ENCODE results near the gene ZNF48.
"Not testable (repeated sequence)": the region's sequence is repeated elsewhere in the genome, so short reads cannot be mapped to it uniquely, and the experiment has no call there.

The ZNF48 gene

DNA sequence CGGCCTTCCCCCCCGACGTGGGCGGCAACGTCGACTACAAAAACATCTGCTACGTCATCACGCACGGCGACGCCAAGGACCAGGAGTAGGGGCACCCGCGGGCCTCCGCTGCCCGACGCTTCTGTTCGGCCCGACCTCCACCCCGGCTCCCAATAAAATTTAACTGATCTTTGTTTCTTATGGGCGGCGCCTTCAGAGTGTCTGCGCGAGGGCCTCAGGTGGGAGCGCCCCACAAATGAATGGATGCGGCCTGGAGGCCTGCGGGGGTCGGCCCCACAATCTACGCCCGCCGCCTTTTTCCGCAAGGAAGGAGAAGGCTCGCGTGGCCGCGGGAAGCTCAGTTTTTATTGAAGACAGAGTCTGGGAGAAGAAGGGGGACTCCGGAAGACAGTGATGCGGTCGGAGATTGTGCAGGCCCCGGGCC is 17.4 kb upstream of the ZNF48 start:
- peak; percentile 81 for DNase-seq (ENCODE audit: low spot score)
- no peak for FAIRE-seq

DNA sequence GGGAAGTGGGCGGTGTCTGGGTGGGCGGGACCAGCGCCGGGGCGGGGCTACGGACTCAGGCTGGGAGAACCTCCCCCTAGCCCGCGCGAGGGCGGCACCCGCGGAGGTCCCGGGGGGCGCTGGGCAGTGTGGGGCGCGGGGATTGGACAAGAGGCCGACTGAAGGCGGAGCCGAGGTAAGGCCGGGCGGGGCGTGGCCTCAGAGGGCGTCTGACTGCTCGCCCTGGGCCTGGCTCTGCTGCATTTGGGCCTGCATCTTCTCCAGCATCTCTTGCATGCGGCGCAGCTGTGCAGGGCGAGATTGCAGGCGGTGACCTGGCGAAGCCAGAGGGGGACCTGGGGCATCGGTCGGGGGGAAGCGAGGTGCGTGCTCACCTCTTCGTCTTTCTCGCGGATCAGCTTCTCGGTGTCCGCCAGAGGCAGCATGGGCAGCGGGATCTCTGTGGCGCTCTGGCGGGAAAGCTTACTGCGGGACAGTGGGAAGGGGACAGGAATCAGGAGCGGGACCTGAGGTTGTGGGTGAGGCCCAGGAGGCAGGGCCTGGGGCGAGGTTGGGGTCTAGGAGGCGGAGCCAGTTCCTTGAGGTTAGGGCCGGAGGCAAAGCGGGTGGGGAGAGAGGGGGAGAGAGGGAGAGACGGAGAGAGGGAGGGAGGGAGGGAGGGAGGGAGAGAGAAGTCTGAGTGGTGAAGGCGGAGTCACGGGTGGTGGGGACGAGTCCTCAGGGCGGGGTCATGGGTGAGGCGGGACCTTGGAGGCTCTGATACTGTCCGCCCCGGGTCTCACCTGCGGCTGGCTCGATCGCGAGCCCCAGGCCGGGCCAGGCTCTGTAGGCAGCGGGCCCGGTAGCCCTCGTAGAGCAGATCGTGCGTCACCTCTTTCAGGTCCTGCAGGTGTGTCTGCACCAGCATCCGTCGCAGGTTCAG is 16.7 kb upstream of the ZNF48 start:
- FAIRE-seq (no peak), DNase-seq (ENCODE audit: low spot score) (peak; percentile 96)

DNA sequence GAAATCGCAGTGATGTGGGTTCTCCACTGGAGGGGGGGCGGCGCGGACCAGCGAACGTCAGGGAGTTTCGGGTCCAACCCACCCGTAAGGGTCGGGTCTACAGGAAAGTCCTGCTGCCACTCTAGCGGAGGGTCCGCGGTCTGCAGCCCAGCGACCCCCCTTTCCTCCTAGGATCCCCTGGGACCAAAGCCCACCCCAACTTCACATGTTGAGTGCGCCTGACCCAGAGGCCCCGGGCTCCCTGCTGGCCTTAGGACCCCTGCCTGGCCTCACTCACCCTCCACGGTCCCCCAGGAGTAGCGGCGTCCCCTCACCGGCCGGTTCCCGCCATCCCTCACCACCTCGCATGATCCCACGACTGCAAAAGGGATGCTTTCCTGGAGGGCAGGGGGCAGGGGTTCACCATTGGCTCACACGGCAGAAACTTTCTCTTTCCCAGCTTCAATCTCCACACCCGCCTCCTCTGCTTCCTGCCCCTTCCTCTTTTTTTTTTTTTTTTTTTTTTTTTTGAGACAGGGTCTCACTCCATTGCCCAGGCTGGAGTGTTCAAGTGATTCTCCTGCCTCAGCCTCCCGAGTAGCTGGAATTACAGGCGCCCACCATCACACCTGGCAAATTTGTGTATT is 15.9 kb upstream of the ZNF48 start:
- DNase-seq (ENCODE audit: low spot score) (no peak), FAIRE-seq (no peak)

DNA sequence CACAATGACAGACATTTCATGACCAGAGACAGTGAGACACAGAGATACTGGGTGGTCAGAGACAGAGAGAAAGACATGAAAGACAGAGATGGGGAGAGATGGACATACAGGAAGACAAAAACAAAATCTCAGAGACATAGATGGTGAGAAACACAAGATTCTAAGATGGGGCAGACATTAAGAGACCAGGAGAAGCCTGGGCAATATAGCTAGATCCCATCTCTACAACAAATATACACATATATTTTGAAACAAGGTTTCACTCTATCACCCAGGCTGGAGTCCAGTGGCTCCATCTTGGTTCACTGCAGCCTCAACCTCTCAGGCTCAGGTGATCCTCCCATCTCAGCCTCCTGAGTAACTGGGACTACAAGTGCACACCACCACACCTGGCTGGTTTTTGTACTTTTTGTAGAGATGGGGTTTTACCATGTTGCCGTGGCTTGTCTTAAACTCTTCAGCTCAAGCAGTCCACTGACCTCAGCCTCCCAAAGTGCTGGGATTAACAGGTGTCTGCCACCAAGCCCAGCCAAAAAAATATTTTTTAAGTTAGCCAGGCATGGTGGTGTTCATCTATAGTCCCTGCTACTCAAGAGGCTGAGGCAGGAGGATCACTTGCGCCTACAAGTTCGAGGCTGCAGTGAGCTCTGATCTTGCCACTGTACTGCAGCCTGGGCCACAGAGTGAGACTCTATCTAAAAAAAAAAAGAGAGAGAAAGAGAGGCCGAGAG is 15.0 kb upstream of the ZNF48 start:
- FAIRE-seq: no peak
- no peak for DNase-seq (ENCODE audit: low spot score)

DNA sequence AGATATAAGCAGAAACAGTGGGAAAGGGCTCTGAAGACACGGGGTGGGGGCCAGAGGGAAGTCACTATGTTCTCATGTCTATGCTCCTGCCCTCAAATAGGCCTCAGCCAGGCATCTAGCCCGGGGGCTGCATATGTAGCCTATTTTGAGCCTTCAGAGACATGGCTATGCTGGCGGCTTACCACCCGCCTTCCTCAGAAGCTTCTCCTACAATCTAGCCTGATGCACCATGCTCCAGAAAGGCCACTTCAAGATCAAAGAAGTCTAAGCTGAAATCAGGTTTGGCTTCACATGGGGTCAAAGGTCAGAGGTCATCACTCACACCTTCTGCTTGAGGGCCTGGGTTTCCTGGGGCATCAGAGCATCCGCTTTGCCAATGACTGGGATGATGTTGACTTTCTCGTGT is 14.4 kb upstream of the ZNF48 start:
- DNase-seq (ENCODE audit: low spot score): no peak
- no peak for FAIRE-seq

DNA sequence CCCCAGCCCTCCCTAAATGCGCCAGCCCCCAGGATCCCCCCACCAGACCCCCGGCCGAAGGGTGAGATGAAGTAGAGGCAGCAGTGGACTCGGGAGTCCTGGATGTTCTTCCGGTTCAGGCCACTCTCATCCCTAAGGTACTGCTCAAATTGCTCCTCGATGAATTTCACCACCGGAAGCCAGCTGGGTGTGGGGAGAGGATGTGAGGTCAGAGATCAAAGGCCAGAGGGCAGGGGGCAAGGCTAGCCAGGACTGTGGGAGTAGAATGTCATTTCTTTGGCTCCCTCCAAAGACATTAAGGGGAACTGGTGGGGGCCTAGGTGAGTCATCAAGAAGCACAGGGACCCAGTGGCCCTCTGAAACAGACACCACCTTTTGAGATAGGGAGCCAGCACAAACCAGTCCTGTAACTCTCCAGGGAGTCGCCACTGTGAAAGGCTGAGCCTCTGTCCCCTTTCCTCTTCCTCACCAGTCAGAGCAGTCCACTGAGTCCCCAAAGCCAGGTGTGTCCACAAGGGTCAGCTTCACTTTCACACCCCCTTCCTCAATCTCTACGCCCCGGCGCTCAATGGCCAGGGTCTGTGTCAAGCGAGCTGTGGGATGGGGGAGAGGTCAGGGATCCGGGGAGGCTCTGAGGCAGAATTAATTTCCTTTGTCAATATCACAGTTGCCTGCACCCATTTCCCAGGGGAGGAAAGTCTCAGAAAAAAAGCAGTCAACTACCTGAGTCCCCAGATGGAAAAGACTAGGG is 13.8 kb upstream of the ZNF48 start:
- no peak for DNase-seq (ENCODE audit: low spot score)
- FAIRE-seq: no peak

DNA sequence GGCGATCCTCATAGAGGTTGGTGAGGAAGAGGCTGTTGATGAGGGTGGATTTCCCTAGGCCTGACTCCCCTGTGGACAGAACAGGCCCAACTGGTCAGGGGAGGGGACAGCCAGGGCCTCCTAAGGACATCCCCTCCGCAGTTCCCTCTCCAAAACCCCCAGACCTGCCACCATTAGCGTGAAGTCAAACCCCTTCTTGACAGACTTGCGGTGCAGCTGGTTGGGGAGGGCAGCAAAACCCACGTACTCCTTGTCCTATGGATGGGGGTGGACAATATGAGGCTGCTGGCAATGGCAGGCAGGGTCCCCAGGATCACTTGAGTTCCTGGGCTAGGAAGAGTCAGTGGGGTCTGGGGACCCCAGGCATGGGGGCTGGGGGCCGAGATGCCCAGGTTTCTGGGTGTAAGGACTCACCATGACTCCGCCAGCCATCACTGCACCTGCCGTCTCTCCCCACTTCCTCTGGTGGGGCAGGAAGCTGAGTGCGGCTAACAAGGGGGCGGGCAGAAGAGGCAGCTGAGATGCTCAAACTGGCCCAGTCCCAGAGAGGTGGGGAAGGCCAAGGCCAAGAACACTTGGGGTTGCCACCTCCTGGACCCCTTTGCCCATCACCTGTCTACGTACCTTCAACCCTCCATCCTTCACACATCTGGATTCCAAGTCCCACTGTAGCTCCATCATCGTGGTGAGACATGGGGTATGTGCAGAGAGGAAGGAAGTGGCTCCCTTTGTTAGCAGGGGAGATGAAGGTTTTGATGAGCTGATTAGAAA is 12.9 kb upstream of the ZNF48 start, which contains the start of gene SEPTIN1:
Gene SEPTIN1 (minus strand): TSS at position 451 of the 771 bp plus-strand sequence. CDS start 19 bp downstream, at position 432.
- DNase-seq (ENCODE audit: low spot score): no peak
- no peak for FAIRE-seq

DNA sequence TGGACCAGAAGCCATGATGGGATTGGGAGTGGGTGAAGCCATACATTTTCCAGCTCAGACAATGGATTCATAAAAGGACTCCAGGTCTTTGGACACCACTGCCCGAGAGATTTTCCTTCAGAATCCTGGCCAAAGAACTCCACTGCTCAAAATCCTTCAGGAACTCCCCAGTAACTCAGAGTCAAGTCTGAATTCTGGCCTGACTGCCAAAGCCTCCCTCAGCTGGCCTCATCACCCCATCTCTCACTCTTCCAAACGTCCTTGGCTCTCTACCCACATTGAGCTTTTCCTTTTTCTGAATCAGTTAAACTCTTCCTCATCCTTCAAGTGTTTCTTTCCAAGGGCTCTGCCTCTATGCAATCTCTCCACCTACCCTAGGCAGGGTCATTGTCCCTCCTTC is 11.7 kb upstream of the ZNF48 start:
- FAIRE-seq (no peak), DNase-seq (ENCODE audit: low spot score) (no peak)

DNA sequence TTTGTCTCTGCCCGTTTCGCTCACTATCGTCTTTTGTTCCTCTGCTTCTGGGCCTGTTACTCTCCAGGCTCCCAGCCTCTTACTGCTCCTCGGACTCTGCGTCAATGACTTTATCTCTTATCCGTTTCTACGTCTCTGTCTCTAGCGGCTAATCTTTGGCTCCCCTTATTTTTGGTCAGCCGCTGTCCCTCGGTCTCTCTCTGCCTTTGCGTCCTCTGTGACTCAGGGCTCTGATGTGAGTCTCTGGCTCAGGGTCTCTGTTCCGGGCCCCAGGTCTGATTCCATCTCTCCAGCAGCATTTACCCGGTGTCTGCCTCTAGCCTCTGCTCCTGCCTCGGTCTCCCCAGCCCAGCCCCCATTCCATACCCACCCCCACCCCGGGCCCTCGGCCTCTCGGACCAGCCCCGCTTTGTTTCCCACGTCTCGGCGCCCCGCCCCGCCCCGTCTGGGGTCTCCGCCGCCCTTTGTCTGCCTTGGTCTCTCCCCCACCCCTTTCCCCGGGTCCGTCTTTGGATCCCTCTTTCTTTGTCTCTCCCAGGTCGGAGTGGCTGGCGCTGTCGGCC is 547 bp upstream of the ZNF48 start:
- DNase-seq (ENCODE audit: low spot score) (peak; percentile 21), FAIRE-seq (no peak)

DNA sequence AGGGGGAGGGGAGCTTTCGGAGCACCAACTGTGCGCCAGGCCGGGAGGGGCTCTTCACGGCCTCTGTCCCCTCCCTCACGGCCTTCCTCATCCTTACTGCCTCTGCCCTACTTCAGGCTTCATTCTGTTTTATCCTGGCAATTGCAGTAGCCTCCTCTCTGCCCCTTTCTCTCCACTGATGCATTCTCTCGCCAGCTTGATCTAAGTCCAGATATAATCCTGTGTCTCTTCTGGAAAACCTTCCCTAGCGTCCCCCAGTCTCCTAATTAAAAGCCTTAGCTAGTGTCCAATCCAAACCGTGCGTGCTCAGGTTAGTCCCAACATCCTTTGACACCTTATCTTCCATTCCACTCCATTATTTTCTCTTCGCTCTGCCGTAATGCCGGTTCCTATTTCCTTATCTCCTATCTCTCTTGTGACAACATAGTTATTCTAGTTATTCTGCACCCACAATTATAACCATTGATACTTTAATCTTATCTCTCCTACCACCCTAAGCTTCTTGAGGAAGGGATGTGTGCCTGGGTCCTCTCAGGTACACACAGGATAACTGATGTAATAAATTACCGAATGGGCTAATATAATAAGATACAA is 869 bp downstream of the ZNF48 start:
- FAIRE-seq (no peak), DNase-seq (ENCODE audit: low spot score) (no peak)

DNA sequence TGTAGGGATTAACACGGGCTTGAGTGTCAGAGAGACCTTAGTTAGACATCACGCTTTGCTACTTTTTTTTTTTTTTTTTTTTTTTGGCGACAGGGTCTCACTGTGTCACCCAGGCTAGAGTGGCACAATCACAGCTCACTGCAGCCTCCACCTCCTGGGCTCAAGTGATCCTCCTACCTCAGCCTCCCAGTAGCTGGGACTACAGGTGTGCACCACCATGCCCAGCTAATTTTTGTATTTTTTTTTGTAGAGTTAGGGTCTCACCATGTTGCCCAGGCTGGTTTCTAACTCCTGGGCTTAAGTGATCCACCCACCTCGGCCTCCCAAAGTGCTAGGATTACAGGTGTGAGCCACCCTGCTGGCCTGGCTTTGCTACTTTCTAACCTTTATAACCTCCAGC is 1.4 kb downstream of the ZNF48 start:
- DNase-seq (ENCODE audit: low spot score); FAIRE-seq: not testable (repeated sequence)

DNA sequence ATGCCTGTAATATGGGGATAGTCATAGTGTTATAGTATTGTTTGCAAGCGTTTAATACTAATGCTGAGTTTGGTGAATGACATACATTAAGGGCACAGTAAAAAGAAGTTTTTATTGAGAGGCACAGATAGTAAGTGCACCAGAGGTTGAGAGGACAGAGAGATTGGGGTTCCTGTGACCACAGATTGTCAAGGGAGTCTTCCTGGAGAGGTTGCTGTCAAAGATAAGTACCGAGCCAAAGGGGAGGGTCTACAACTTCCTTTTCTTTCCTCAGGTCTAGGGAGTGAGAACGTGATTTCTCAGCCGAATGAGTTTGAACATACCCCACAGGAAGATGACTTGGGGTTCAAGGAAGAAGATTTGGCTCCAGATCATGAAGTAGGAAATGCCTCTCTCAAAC is 1.8 kb downstream of the ZNF48 start:
- DNase-seq (ENCODE audit: low spot score): no peak
- FAIRE-seq: no peak

DNA sequence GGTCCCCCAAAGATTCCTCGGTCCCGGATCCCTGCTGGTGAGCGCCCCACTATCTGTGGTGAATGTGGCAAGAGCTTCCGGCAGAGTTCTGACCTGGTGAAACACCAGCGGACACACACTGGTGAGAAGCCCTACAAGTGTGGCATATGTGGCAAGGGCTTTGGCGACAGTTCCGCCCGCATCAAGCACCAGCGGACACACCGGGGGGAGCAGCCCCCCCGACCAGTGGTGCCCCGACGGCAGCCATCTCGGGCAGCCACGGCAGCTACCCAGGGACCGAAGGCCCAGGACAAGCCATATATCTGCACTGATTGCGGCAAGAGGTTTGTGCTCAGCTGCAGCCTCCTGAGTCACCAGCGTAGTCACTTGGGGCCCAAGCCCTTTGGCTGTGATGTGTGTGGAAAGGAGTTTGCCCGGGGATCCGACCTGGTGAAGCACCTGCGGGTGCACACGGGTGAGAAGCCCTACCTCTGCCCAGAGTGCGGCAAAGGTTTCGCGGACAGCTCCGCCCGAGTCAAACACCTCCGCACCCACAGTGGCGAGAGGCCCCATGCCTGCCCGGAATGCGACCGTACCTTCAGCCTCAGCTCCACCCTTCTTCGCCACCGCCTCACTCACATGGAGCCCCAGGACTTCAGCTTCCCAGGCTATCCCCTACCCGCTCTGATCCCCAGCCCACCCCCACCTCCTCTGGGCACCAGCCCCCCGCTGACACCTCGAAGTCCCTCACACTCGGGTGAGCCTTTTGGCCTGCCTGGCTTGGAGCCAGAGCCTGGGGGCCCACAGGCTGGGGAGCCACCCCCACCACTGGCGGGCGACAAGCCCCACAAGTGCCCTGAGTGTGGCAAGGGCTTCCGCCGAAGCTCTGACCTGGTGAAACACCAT is 2.8 kb downstream of the ZNF48 start:
- FAIRE-seq (no peak), DNase-seq (ENCODE audit: low spot score) (no peak)

DNA sequence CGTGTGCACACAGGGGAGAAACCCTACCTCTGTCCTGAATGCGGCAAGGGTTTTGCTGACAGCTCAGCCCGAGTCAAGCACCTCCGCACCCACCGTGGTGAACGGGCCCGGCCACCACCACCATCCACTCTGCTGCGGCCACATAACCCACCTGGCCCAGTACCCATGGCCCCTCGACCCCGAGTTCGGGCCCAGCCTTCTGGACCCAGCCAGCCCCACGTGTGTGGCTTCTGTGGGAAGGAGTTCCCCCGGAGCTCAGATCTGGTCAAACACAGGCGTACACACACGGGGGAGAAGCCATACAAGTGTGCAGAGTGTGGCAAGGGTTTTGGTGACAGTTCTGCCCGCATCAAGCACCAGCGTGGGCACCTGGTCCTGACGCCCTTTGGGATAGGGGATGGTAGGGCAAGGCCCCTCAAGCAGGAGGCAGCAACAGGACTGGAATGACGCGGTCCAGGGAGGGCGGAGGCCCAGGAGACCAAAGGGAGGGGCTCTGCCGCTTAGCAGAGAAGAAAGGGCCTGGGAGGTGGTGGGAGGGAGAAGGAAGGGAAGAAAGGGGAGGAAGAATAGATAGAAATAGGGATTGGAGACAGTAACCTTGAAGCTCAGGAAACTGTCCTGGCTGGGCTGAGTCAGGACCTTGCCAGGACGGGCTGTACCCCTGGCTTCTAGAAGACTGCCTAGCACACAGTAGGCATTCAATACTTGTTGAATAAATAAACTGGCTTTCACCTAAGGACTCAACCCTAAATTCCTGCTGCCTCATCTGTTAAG is 3.6 kb downstream of the ZNF48 start:
- DNase-seq (ENCODE audit: low spot score) (no peak), FAIRE-seq (no peak)

DNA sequence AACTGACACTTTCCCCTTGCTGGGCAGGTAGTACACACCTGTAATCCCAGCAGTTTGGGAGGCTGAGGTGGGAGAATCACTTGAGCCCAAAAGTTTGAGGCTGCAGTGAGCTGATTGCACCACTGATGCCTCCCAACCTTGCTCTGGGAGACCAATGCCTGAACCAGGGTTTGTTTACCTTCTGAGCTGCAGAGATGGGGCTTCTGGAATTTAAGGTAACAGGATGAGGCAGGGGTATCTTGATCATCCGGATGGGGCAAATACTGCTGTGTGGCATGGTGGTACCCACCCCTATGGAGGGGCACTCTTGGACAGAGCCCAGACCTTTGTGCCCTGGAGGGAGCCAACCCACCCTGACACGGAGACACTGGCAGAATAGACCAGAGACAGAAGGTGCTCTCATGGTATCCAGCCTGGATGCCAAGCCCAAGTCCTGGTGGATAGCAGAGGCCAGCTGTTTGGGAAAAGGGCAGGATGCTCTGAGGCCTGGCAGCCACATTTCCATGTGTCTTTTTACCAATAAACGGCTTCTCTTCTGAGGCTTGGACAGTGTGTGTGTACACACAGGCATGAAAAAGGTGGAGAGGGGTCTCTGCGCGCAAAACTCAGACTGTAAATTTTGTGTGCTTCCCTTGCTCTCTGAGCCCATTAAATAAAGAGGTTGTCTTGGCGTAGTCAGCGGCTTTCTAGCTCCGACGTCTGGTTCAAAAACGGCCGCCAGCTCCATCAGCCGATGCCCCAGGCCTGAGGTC is 4.4 kb downstream of the ZNF48 start:
- DNase-seq (ENCODE audit: low spot score) (no peak), FAIRE-seq (no peak)

DNA sequence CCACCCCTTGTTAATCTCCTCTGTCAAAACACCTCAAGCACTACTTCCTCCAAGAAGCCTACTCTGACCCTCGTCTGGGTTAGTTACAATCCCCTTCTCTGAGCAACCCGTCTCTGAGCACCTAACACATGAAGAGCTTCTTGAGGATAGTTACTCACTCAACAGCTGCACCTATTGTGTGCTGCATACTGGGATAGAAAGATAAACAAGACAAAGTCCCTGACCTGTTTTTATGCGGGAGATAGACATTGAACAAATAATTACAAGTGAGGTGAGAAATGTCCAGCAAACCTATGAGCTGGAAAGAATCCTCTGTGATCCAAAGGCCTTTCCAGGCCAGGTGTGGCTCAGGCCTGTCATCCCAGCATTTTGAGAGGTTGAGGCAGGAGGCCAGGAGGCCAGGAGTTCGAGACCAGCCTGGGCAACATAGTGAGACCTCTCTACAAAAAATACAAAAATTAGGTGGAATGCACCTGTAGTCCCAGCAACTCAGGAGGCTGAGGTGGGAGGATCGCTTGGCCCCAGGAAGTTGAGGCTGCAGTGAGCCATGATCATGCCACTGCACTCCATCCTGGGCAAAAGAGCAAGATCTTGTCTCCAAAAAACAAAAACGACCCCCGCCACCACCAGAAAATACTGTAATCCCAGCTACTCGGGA is 6.7 kb downstream of the ZNF48 start:
- no peak for FAIRE-seq
- no peak for DNase-seq (ENCODE audit: low spot score)

DNA sequence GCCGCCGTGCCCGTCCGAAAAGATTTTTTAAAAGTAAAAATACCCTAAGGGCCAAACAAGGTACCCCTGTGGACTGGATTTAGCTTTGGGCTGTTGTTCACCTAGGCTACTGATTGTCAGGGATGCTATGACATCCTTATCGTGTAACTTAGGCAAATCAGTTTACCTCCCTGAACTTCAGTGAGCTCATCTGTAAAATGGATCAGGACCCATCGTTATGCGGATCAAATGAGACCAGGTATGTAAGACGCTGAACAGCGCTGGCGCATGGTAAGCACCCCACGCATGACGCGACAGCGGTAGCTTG is 11.5 kb downstream of the ZNF48 start:
- DNase-seq (ENCODE audit: low spot score): no peak
- no peak for FAIRE-seq
